NB4 (cell line): ENCODE results near the gene LAMA3.

ENCODE experiments used
- CTCF ChIP-seq: IDR thresholded peaks from one replicate; pipeline ENCODE4 v1.5.1; 2012; ENCODE audit warnings: low read depth, low read length
- MYC ChIP-seq: IDR thresholded peaks from 2 replicates; pipeline ENCODE4 v1.6.1; 2011; ENCODE audit warnings: low read depth, low read length
- POLR2A ChIP-seq: IDR thresholded peaks from 2 replicates; pipeline ENCODE4 v1.6.1; 2011; ENCODE audit warnings: mild to moderate bottlenecking; ENCODE audit not compliant: insufficient read length; ENCODE audit errors: extremely low read depth
- TF ChIP-seq, protein P1 (sequence below): IDR thresholded peaks from 2 replicates; pipeline ENCODE4 v1.6.1; 2011; ENCODE audit warnings: low read depth, low read length

DNA sequence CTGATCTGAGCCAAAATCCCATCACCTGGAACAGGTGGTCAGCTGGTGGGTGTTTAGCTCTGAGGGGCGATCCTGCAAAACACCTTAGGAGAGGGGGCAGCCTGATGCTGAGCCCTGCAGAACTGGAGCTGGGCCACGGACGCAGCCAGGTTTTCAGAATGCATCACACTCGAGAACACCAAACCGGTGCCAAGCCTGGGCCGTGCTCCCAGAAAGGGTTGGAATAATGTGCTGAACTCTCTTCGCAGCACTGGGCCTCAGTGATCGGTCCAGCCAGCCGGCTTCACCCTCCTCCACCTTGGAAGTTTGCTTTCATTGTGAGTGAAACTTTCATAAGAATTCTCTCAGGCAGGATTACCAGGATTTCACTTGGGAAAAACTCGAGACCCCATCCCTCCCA, 268.8 kb downstream of the LAMA3 start:
- TF ChIP-seq CTCF: no peak
- TF ChIP-seq, protein P1, sequence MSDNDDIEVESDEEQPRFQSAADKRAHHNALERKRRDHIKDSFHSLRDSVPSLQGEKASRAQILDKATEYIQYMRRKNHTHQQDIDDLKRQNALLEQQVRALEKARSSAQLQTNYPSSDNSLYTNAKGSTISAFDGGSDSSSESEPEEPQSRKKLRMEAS: no peak
- TF ChIP-seq POLR2A: no peak
- no peak for TF ChIP-seq MYC
